Fibroblast of skin of right biceps (primary cell): Measurements from ENCODE around the gene LHFPL4.
"Not testable (repeated sequence)": the region's sequence is repeated elsewhere in the genome, so short reads cannot be mapped to it uniquely, and the experiment has no call there.

Experiments
- DNase-seq: peaks from one replicate; pipeline ENCODE4 v3.0.0-alpha.2; 2013

LHFPL4 gene

DNA sequence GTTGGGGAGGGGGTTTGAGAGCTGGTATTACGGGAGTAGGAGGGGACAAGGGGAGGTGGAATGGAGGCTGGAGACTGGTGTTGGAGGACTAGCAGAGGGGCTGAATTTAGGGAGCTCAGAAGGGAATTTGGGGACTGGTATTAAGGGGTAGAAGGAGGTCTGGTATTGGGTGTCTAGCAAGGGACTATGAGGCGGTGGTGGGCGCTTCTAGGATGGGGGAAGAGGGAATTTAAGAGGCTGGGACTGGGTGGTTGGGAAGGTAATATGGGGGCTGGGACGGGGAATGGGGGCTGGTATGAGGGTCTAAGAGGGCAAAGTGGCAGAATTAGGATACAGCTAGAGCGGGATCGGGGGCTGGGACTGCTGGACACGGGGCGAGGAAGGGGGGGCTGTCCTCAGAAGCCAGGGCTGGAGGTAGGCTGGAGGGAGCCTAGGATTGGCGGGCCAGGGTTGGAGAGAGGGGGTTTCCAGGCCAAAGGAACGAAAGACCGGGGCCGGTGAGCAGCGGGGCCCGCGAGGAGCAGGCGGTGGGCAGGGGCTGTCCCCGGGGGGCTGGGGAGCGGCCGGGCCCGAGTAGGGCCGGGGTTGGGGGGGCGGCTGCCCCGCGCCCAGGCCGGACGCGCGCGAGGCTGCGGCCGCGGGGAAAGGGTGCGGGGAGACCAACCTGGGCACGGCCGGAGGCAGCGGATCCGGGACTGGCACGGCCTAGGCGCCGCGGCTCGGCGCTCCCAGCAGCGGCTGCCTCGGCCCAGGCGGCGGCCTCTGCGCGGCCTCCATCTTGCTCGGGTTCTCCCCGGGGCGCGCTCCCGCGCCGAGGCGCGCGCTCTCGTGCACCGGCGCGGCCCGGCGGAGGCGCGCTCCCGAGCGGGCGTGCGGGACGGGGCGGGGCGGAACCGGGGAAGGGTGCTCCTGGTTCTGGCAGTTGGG lies at the start of gene LHFPL4:
LHFPL4 (minus strand) TSS at position 802 of the 927 bp plus-strand sequence. CDS start 1,143 bp downstream, outside the sequence.
- no peak for DNase-seq

DNA sequence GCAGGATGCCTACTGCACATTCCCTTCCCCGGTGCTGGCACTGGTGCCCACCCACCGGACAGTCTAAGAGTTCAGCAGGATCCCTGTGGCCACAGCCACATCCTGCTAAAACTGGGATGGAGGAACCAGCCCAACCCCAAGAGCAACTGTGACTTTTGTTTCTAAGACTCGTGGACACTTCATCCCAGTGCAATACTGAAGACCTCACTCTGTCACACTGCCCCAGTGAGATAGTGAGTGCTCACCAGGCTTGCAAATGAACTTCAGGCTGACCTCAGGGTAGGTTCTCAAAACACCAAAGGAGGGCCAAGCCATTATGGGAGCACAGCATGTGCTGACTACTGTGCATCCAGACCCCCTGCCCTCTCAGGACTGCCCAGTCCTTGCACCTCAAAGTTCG lies 49.0 kb upstream of the LHFPL4 start:
- no peak for DNase-seq

DNA sequence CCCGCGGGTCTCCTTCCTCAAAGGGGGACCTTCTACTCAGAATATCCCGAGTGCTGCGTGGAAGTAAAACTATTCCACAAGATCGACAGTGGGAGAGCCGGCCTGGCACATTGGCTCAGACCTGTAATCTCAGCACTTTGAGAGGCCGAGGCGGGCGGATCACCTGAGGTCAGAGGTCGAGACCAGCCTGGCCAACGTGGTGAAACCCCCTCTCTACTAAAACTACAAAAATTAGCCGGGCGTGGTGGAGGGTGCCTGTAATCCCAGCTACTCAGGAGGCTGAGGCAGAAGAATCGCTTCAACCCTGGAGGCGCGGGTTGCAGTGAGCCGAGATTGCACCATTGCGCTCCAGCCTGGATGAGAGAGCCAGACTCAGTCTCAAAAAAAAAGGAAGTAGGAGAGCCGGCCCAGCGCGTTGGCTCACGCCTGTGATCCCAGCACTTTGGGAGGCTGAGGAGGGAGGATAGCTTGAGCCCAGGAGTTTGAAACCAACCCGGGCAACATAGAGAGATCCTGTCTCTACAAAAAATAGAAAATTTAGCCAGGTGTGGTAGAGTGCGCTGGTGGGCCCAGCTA lies 47.5 kb upstream of the LHFPL4 start:
- DNase-seq = not testable (repeated sequence)

DNA sequence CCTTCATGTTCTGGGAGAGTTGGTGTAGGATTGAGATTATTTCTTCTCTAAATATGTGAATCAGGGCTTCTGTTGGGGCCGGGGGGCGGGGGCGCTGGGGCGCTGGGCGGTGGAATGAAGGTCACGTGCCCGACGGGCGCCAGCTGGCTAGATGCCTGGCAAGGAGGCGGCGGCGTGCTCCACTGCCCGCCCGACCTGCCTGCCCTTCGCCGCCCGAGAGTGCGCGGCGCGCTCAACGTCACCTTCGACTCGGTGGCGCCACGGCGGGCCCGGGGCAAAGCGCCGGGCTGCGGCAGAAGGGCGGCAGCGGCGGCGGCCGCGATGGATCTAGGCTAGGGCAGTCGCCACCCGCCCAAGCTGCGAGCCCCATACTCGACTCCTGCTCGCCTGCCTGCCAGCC lies 47.0 kb upstream of the LHFPL4 start:
- DNase-seq = peak; percentile 27

DNA sequence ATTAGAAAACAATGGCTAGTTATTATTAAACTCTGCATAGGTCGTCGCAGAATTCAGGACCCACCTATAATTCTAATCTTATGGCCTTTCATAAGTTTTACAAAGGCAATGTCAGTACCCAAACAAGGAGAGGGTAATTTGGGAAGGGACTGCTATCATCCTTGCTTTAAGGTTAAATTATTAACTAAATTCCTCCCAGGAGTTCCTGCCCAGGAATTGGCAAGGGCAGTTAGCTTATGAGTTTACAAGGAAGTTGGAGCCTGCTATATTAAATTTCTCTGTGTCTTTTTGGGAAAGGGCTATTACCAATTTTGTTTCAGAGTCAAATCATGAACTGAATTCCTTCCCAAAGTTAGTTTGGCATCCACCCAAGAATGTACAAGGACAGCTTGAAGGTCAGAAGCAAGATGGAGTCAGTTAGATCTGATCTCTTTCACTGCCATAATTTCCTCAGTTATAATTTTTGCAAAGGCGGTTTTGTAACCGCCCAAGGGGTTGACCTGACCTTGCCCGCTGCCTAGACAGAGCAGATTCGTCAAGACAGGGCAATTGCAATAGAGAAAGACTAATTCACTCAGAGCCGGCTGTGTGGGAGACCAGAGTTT lies 45.3 kb upstream of the LHFPL4 start:
- no peak for DNase-seq

DNA sequence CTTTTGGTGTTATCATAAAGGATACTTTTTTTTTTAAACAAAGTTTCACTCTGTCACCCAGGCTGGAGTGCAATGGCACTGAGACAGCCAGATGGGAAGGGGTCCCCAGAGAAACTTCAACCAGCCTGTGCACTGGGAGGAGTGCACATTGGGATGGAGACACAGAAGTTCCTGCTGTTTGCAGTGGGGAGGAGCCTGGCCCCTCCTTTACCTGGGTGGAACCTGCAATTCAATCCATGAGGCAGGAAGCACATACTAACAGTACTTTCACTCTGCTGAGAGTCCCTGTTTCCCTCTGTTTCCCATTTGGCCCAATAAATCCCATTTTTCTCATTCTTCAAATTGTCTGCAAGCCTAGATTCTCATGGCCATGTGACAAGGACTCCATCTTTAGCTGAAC lies 42.3 kb upstream of the LHFPL4 start:
- no peak for DNase-seq

DNA sequence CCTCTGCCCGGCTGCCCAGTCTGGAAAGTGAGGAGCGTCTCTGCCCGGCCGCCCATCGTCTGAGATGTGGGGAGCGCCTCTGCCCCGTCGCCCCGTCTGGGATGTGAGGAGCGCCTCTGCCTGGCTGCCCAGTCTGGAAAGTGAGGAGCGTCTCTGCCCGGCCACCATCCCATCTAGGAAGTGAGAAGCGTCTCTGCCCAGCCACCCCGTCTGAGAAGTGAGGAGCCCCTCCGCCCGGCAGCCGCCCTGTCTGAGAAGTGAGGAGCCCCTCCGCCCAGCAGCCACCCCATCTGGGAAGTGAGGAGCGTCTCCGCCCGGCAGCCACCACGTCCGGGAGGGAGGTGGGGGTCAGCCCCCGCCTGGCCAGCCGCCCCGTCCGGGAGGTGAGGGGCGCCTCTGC lies 38.2 kb upstream of the LHFPL4 start:
- not testable (repeated sequence) for DNase-seq

DNA sequence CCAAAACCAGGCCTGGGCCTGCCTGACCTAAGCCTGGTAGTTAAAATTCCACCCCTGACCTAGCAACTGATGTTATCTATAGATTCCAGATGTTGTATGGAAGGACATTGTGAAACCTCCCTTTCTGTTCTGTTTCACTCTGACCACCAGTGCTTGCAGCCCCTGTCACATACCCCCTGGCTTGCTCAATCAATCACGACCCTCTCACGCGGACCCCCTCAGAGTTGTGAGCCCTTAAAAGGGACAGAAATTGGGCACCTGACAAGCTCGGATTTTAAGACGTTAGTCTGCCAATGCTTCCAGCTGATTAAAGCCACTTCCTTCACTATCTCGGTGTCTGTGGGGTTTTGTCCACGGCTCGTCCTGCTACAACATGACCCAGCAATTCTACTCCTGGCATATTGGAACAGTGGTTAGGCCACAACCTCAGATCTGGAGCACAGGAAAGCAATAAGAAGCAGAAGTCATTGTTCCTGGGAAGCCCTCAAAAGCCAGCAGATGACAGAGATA lies 36.7 kb upstream of the LHFPL4 start:
- no peak for DNase-seq

DNA sequence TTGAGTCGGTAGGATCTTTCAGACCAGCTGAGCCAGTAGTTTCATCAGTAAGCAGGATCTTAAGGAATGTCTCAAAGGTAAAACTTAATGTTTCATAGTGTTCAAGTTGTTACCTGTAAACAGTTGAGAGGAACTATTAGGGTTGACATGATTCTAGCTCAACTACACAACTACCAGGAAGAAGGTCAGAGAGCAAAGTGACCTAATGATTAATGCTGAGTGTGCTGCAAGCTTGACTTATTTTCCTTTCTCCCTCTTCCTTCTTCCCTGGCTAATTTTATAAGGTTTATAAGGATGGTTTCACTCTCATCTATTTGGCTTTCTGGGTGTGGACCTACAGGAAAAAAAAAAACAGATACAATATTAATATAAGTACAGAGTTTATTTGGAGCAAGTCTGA lies 30.2 kb upstream of the LHFPL4 start:
- no peak for DNase-seq

DNA sequence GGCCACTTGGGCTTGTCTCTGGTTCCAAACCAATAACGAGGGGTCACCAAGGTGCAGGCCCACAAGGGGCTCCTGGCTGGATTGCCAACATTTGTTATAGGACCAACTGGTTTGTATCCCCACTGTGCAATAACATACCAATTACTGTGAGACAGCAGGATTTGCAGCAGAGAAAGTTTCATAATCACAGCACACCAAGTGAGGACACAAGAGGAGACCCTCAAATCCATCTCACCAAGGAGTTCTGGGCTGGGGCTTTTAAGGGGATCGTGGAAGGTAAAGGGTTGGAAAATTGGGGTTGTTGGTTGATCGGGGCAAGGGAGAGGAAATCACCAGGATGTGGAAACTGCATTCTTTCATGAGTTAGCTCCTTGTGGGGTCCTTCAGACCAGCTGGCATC lies 29.7 kb upstream of the LHFPL4 start:
- DNase-seq = no peak

DNA sequence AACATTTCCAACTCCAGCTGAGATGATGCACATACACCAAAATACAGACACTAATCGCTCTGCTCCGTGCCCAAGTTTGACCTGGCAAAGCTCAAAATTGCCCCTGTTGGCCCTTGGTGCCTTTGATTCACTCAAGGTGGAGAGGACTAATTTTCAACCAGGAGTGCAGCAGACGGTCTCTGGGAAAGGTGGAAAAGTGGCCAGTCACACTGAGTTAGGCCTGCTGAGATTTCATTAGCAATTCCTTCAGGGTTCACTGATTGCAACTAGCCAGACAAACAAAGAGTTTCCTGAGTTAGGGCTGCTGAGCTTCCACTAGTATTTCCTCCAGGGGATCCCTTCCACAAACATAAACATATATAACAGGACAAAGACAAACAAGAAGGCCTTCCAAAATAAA lies 28.7 kb upstream of the LHFPL4 start:
- no peak for DNase-seq

DNA sequence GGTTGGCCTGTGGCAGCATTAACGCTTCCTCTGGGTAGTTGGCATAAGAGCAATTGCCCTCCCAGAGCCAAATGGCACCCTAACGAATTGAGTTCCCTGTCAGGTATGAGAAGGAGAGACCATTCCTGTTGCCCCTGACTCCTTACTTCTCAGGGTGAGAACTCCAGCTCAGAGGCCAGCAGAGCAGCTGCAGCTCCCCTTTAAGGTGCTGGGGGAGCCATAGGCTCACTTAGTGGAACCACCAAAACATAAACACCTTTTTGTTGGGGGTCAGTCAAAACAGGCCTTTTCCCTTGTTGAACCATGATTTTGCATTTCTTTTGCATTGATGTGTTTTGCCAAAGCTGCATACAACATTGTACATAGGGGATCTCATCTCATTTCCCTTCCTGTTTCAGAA lies 28.1 kb upstream of the LHFPL4 start:
- no peak for DNase-seq

DNA sequence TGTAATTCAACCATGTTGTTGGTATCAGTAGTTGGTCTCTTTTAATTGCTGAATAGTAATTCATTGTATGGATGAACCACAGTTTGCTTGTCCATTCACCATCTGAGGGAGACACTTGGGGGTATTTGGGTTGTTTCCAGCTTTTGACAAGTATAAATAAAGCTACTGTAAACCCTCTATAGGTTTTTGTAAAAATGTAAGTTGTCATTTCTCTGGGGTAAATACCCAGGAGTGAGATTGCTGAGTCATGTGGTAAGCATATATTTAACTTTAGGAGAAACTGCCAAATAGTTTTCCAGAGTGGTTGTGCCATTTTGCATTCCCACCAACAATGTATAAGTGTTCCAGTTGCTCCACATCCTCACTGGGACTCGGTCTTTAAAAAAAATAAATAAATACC lies 15.4 kb upstream of the LHFPL4 start:
- DNase-seq = no peak

DNA sequence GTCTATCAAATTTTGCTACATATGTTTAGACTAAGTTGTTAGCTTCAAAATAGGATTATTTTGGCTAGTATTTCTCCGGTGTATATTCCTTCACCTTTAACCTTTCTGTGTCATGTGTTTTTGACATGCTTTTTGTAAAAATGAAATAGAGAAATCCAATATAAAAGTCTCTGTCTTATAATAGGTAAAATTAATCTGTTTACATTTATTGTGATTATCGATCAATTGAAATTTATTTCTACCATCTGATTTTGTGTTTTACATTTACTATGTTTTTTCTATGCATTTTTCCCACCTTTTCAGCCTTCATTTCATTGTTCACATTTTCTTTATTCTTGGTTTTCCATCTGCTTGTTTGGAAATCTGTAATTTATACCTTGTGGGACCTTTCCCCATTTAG lies 11.7 kb upstream of the LHFPL4 start:
- no peak for DNase-seq

DNA sequence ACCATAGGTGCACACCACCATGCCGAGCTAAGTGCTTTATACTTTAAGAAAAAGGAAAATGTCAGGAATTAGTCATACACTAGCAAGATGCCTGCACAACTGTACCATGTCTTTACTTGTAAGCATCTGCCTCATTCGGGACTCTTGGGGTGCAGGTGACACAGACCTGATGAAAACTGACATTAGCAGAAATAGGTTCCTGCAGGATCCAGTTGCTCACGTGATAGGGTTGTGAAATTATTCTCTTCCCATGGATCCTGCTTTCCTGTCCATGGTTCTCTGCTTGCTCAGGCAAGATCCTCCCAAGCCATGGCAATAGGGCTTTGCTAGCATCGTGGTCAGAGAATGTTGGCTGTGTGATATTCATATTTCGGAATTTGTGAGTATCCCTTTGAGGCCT lies 10.2 kb upstream of the LHFPL4 start:
- DNase-seq = no peak

DNA sequence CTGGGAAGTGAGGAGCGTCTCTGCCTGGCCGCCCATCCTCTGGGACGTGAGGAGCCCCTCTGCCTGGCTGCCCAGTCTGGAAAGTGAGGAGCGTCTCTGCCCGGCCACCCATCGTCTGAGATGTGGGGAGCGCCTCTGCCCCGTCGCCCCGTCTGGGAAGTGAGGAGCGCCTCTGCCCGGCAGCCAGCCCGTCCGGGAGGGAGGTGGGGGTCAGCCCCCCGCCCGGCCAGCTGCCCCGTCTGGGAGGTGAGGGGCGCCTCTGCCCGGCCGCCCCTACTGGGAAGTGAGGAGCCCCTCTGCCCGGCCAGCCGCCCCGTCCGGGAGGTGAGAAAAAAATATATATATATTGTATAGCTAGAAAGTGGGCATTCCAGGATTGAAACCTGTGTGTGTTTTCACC lies 6.4 kb upstream of the LHFPL4 start:
- not testable (repeated sequence) for DNase-seq

DNA sequence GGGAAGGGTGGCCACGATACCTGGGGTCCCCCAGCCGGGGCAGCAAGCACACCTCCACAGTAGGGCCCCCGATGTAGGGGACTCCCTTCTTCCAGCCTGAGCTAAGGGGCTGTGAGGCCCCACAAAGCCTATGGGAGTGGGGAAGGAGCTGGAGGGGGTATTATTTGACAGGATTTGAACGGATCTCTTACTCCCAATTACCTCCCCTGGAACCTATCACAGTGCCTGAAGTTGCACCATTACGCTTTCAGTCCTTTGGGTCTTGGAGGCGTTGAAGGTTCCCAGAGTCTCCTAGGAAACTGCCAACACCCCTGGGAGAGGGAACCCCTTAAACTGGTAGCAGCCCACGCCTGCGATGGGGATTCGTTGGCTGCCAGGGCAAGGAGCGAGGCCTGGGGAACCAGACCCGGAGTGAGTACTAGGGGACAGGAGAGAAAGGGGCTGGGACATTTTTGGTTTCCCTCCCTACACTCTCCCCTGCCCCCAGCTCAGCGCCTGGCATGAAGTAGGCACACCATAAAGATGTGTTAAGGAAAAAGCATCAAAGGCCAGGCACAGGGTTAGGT lies 409 bp upstream of the LHFPL4 start:
- DNase-seq = no peak

DNA sequence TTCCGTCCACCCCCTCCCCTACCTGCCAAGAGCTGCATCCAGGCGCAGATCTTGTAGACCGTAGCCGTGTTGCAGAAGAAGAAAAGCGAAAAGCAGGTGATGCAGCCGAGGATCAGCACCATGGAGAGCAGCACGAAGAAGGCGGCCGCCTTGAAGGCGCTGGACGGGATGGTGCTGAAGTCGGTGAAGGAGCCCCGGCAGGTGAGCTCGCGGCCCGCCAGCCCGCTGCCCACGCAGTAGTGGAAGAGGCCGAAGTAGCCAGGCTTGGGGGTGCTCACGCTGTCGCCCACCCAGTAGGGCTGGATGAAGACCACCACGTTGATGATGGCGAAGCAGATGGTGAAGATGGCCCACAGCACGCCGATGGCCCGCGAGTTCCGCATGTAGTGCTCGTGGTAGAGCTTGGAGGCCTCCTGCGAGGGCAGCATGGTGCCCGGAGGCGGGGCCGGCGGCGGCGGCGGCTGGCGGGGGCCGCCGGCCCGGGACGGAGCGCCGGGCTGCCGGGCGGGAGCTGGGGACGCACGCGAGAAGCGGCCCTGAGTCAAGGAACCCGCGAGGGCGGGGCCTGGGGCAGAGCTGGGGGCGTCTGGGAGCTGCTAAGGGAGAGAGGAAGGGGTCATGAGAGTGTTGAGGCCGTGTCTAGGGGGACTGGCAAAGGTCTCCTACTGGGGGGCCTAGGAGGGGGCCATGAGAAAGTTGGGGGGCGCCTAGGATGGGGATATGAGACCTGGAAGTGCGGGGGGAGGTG lies 1.2 kb downstream of the LHFPL4 start:
- peak; percentile 56 for DNase-seq

DNA sequence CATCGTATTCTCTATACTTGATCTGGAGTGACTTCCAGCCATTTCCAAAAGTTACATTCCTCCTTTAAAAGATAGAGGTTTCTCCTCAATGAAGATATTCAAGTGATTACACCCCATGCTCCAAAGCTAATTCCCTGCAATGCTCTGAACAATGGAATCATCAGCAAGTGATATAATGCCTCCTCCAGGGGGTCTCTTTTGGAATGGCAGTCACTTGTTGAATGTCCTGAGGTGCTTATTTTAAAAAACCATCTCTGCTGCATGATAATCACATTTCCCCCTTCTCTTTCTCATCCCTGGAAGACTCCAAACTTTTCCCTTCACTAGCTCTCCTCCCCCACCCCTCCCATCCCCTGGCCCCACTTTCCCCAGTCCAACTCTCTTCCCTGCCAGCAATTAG lies 2.6 kb downstream of the LHFPL4 start:
- no peak for DNase-seq

DNA sequence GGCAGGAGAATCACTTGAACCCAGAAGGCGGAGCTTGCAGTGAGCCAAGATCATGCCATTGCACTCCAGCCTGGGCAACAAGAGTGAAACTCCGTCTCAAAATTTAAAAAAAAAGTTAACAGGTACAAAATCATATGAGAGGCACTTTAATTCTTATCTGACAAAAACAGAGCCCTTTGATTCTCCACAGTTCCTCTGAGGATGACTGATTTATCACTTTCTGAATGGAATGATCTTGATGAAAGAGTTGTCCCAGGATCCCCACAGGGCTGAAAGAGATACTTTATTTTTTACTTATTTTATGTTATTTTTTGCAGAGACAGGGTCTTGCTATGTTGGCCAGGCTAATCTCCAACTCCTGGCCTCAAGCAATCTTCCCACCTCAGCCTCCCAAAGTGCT lies 4.0 kb downstream of the LHFPL4 start:
- DNase-seq = no peak

DNA sequence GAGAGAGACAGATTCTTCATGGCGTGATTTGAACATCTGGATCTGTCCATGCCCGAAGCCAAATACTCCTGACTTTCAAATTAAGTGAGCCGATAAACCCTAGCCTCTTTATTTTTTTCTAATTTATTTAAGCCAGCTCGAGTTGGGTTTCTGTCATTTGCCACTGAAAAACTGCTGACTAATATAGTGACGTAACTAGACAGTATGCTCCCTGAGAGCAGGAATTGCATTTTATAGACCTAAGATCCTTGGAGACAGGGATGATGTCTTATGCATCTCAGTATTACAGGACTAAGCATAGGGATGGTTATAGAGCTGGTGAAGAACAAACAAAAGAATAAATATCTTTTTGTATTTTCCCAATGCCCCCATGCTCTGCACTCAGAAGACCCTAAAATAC lies 4.6 kb downstream of the LHFPL4 start:
- DNase-seq = no peak

DNA sequence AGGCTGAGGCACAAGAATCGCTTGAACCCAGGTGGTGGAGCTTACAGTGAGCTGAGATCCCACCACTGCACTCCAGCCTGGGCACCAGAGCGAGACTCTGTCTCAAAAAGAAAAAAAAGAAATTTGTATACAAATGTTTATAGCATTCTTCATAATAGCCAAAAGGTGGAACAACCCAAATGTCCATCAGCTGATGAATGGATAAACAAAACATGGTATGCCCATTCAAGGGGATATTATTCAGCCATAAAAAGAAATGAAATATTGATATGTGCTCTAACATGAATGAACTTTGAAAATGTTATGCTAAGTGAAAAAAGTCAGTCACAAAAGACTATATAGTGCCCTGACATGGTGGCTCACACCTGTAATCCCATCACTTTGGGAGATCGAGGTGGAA lies 11.4 kb downstream of the LHFPL4 start:
- no peak for DNase-seq

DNA sequence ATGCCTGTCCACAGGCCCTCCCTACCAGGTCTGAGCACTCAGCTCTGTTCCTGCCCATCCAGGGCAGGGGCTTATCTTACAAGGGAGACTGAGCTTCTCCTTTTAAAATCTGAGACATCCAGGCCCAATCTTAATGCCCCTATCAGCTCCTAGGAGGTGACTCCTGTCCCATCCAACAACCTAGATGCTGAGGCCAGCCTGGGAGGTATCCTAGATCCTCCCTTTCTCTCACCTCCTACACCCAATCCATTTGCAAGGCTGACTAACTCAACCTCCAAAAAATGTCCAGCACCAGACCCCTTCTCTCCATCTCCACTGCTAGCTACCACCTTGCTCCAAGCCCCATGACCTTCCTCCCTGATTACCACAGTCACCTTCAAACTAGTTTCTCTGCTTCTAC lies 17.4 kb downstream of the LHFPL4 start:
- DNase-seq = no peak
